GM21825 (cell line): ENCODE data around the gene UBLCP1.

ENCODE experiments used
- ATAC-seq: cut with Tn5 transposase; IDR thresholded peaks from one replicate; pipeline ENCODE4 v1.9.1; 2021; ENCODE audit warnings: mild to moderate bottlenecking, moderate library complexity; ENCODE audit not compliant: unreplicated experiment

UBLCP1 gene

GRCh38 chr5:159309689-159310433 lies 46.8 kb downstream of the UBLCP1 start:
- ATAC-seq = no peak

- ATAC-seq = peak; percentile 58
Observed at GRCh38 chr5:159310511-159310910, 47.4 kb downstream of the UBLCP1 start.

- ATAC-seq = no peak
Observed at GRCh38 chr5:159311063-159311462, 48.0 kb downstream of the UBLCP1 start.

GRCh38 chr5:159313197-159313596 lies 50.1 kb downstream of the UBLCP1 start:
- ATAC-seq = no peak

GRCh38 chr5:159316519-159317383 lies 53.7 kb downstream of the UBLCP1 start:
- ATAC-seq = no peak

- no peak for ATAC-seq
Observed at GRCh38 chr5:159317849-159318248, 54.8 kb downstream of the UBLCP1 start.

- no peak for ATAC-seq
Observed at GRCh38 chr5:159318448-159318847, 55.4 kb downstream of the UBLCP1 start.

GRCh38 chr5:159319363-159319762 lies 56.3 kb downstream of the UBLCP1 start:
- no peak for ATAC-seq

- no peak for ATAC-seq
Observed at GRCh38 chr5:159319832-159320231, 56.7 kb downstream of the UBLCP1 start.

- no peak for ATAC-seq
Observed at GRCh38 chr5:159322180-159322579, 59.1 kb downstream of the UBLCP1 start.

- ATAC-seq = no peak
Observed at GRCh38 chr5:159324102-159324755, 61.1 kb downstream of the UBLCP1 start.

GRCh38 chr5:159324986-159325385 lies 61.9 kb downstream of the UBLCP1 start:
- no peak for ATAC-seq

GRCh38 chr5:159330131-159330800 lies 67.2 kb downstream of the UBLCP1 start, which contains the start of gene IL12B:
Gene IL12B (minus strand): TSS chr5:159330487. CDS start chr5:159326782, 3,705 bp downstream.
- no peak for ATAC-seq

GRCh38 chr5:159331093-159331973 lies 68.2 kb downstream of the UBLCP1 start:
- ATAC-seq = peak; percentile 54

- ATAC-seq = peak; percentile 35
Observed at GRCh38 chr5:159332800-159333544, 69.9 kb downstream of the UBLCP1 start.

- ATAC-seq = no peak
Observed at GRCh38 chr5:159333545-159333925, 70.4 kb downstream of the UBLCP1 start.
